Memory B cell (primary cell): Measurements from ENCODE around the gene LIMK1.

Source experiments
- ATAC-seq: fragments of 150-1000 bp; cut with Tn5 transposase; 2 replicates; pipeline ENCODE4 v1.10.0; 2021; ENCODE audit warnings: low read depth, mild to moderate bottlenecking, moderate library complexity
- DNase-seq, 2 donors: peaks; one replicate each; pipeline ENCODE4 v3.0.0; 2022; ENCODE audit warnings: low spot score in 2 of 2
- H3K27ac Mint-ChIP-seq: one replicate; pipeline ENCODE4 v1.8.0; 2022; ENCODE audit warnings: mild to moderate bottlenecking, moderate library complexity, mixed read lengths
- H3K27me3 Mint-ChIP-seq: one replicate; pipeline ENCODE4 v1.8.0; 2022; ENCODE audit warnings: mixed read lengths
- H3K36me3 Mint-ChIP-seq: one replicate; pipeline ENCODE4 v1.8.0; 2022; ENCODE audit warnings: mild to moderate bottlenecking, mixed read lengths
- H3K4me1 Mint-ChIP-seq: one replicate; pipeline ENCODE4 v1.8.0; 2022; ENCODE audit warnings: mixed read lengths
- H3K4me3 Mint-ChIP-seq: one replicate; pipeline ENCODE4 v1.8.0; 2022; ENCODE audit warnings: mild to moderate bottlenecking, moderate library complexity, mixed read lengths
- H3K9me3 Mint-ChIP-seq: one replicate; pipeline ENCODE4 v1.8.0; 2022; ENCODE audit warnings: mixed read lengths

The LIMK1 gene

DNA sequence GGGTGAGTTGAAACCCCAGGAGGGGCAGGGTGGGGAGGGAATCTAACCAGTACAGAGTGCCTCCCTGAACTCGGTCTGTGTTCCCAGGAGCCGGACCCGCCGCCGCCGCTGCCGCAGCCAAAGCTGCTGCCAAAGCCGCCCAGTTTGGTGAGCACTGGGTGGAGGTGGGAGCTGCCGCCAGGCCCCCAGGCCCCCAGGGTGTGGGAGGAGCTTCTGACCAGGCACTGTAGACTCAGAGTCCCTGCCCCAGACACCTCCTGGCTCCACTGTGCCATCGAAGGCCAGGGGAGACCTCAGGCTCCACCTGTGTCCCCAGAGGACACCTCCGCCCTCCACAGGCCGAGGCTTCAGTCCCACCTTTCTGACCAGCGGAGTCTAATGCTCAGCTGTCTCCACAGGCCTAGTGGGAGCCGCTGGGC is 20.4 kb upstream of the LIMK1 start:
- no peaks in the 10 kb centered on the region for H3K36me3 Mint-ChIP-seq
- peaks cover 3% of the 10 kb centered on the region for H3K27me3 Mint-ChIP-seq
- H3K9me3 Mint-ChIP-seq, result no peaks in the 10 kb centered on the region
- H3K4me3 Mint-ChIP-seq, result no peak overlapping the region
- DNase-seq (no peak), ATAC-seq (no peak)
- peaks cover 5% of the 10 kb centered on the region for H3K4me1 Mint-ChIP-seq
- peak overlapping the region; percentile 29 for H3K27ac Mint-ChIP-seq

GRCh38 chr7:74063646-74064045 is 20.0 kb upstream of the LIMK1 start:
- Mint-ChIP-seq H3K27me3 (peaks cover 3% of the 10 kb centered on the region), H3K4me1 (peaks cover 5% of the 10 kb centered on the region), H3K36me3 (no peaks in the 10 kb centered on the region), H3K9me3 (no peaks in the 10 kb centered on the region), H3K4me3 (no peak overlapping the region), H3K27ac (peak overlapping the region; percentile 29)
- no peak for DNase-seq
- no peak for ATAC-seq

DNA sequence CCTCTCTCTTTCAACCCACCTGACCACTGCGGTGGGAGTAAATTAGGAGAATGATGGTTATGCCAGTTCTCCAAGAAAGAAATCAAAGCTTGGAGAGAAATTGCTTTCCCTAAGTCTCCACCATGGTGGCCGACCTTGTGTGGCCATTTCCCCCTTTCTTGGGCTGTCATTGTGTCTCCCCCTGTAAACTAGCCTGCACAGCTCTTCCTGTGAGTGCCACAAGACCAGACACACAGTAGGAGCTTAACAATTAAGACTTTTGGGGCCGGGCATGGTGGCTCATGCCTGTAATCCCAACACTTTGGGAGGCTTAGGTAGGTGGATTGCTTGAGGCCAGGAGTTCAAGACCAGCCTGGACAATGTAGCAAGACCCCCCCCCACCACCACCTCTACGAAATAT is 18.9 kb upstream of the LIMK1 start:
- Mint-ChIP-seq H3K27me3 (peaks cover 3% of the 10 kb centered on the region), H3K36me3 (no peaks in the 10 kb centered on the region), H3K9me3 (no peaks in the 10 kb centered on the region), H3K27ac (no peak overlapping the region), H3K4me3 (no peak overlapping the region), H3K4me1 (peaks cover 5% of the 10 kb centered on the region)
- DNase-seq (no peak), ATAC-seq (no peak)

DNA sequence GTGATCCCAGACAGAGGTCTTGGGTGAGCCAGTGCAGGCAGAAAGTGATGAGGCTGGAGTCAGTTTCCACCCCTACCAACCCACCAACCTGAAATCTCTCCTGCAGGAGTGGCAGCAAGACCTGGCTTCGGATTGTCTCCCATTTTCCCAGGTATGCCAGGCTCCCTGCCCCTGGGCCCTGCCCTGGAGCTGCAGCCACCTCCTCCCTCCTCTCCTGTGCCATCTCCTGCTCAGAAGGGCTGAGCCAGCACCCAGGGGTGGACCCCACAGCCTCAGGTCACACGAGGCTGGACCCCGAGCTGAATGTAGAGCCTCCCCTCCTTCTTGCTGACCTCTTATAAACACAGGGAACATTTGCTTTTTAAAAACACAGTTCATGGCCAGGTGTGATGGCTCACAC is 17.0 kb upstream of the LIMK1 start:
- no peak for DNase-seq
- Mint-ChIP-seq H3K36me3 (no peaks in the 10 kb centered on the region), H3K27me3 (peaks cover 3% of the 10 kb centered on the region), H3K27ac (no peak overlapping the region), H3K9me3 (no peaks in the 10 kb centered on the region), H3K4me1 (peaks cover 5% of the 10 kb centered on the region), H3K4me3 (no peak overlapping the region)
- no peak for ATAC-seq

DNA sequence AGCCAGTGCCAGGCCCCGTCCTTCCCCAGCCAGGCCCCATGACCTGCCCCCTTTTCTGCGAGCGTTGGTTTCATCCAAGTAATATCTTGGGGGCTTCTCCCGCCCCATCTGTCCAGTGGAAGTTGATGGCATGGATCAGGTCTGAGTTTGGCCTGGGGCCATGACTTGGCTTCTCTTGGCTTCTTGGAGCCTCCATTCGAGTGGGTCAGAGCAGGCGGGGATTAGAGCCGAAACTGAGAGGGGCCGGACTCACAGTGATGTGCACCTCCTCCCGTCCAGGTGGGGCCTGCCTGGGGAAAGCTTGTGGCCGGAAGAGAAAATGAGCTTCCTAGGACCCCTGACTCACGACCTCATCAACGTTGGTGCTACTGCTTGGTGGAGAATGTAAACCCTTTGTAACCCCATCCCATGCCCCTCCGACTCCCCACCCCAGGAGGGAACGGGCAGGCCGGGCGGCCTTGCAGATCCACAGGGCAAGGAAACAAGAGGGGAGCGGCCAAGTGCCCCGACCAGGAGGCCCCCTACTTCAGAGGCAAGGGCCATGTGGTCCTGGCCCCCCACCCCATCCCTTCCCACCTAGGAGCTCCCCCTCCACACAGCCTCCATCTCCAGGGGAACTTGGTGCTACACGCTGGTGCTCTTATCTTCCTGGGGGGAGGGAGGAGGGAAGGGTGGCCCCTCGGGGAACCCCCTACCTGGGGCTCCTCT is 15.1 kb upstream of the LIMK1 start:
- Mint-ChIP-seq H3K9me3 (no peaks in the 10 kb centered on the region), H3K4me1 (no peaks in the 10 kb centered on the region), H3K27ac (no peak overlapping the region)

DNA sequence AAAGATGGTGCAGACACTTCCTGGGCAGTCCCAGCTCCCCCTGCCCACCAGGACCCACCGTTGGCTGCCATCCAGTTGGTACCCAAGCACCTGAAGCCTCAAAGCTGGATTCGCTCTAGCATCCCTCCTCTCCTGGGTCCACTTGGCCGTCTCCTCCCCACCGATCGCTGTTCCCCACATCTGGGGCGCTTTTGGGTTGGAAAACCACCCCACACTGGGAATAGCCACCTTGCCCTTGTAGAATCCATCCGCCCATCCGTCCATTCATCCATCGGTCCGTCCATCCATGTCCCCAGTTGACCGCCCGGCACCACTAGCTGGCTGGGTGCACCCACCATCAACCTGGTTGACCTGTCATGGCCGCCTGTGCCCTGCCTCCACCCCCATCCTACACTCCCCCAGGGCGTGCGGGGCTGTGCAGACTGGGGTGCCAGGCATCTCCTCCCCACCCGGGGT is 14.5 kb upstream of the LIMK1 start:
- Mint-ChIP-seq H3K4me1 (no peaks in the 10 kb centered on the region), H3K27ac (no peak overlapping the region), H3K27me3 (peaks cover 3% of the 10 kb centered on the region), H3K36me3 (no peaks in the 10 kb centered on the region), H3K9me3 (no peaks in the 10 kb centered on the region), H3K4me3 (no peak overlapping the region)
- DNase-seq (no peak), ATAC-seq (no peak)

More for the DNA sequence above, 15.1 kb upstream of the LIMK1 start:
- no peak overlapping the region for H3K4me3 Mint-ChIP-seq
- no peak for ATAC-seq
- no peaks in the 10 kb centered on the region for H3K36me3 Mint-ChIP-seq
- peaks cover 3% of the 10 kb centered on the region for H3K27me3 Mint-ChIP-seq
- no peak for DNase-seq

DNA sequence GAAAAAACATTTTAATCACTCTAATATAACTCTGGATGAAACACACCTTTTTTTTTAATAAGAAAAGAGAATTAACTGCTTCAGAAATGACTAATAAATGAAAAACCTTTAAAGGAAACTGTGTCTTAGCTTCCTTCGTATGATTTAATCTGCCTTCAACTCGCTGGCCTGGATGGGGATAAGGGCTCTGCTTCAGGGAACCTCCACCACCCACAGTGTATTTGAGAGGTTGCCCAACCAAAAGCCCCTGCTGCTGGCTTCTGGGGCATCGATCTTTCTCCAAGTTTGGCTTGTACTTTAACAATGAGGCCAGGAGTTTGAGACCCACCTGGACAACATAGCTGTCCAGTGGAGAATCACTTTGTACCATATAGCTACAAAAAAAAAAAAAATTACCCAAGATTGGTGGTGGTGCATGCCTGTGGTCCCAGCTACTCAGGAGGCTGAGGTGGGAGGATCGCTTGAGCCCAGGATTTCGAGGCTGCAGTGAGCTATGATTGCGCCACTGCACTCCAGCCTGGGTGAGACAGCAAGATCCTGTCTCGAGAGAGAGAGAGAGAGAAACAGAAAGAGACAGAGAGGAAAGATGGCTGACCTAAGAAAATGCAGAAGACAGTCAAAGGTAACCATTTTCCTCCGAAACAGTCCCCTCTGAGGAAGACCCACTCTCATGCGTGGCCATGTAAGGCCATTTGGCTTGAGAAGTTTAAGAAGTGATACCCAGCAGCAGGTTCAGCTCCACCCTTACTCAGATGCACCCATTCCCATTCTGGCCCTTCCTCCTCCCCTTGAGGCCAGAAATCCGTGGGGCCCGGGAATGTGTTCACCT is 13.6 kb upstream of the LIMK1 start:
- Mint-ChIP-seq H3K36me3 (no peaks in the 10 kb centered on the region), H3K4me1 (no peaks in the 10 kb centered on the region), H3K9me3 (no peaks in the 10 kb centered on the region), H3K4me3 (no peak overlapping the region), H3K27me3 (peaks cover 3% of the 10 kb centered on the region), H3K27ac (no peak overlapping the region)
- DNase-seq (no peak), ATAC-seq (no peak)

DNA sequence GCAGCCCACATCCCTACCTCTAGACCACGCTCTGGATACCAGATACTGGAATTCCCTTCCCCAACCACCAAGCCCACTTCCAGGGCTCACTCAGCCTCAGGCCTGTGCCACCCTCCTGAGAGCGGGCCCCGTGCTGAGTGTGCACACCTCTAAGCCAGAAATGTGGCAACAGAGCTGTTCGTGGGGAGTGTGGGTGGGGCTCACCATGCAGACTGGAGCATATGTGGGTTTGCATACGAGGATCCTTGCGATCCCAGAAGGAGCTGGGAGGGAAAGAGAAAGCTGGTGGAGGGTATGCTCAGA is 13.0 kb upstream of the LIMK1 start:
- no peaks in the 10 kb centered on the region for H3K4me1 Mint-ChIP-seq
- DNase-seq (no peak), ATAC-seq (no peak)
- H3K27me3 Mint-ChIP-seq, result peaks cover 3% of the 10 kb centered on the region
- H3K27ac Mint-ChIP-seq, result no peak overlapping the region
- H3K9me3 Mint-ChIP-seq, result no peaks in the 10 kb centered on the region
- H3K4me3 Mint-ChIP-seq, result no peak overlapping the region
- H3K36me3 Mint-ChIP-seq, result no peaks in the 10 kb centered on the region

- no peak overlapping the region for H3K27ac Mint-ChIP-seq
Measured at GRCh38 chr7:74071121-74071520, 12.5 kb upstream of the LIMK1 start.

DNA sequence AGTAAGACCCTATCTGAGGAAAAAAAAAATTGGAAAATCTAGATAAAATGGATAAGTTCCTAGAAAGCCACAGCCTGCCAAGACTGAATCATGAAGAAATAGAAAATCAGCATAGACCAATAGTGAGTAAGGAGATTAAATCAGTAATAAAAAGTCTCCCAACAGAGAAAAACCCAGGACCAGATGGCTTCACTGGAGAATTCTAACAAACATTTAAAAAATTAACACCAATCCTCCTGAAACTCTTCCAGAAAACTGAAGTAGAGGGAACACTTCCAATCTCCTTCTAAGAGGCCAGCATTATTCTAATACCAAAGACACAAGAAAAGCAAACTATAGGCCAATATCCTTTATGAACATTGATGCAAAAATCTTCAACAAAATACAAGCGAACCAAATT is 8.8 kb upstream of the LIMK1 start:
- no peak overlapping the region for H3K27ac Mint-ChIP-seq
- H3K4me1 Mint-ChIP-seq, result no peaks in the 10 kb centered on the region
- no peak for ATAC-seq
- no peaks in the 10 kb centered on the region for H3K27me3 Mint-ChIP-seq
- H3K9me3 Mint-ChIP-seq, result no peaks in the 10 kb centered on the region
- no peak overlapping the region for H3K4me3 Mint-ChIP-seq
- no peaks in the 10 kb centered on the region for H3K36me3 Mint-ChIP-seq
- DNase-seq, result no peak

More at GRCh38 chr7:74071121-74071520, 12.5 kb upstream of the LIMK1 start:
- DNase-seq (no peak), ATAC-seq (no peak)
- Mint-ChIP-seq H3K4me1 (no peaks in the 10 kb centered on the region), H3K27me3 (no peaks in the 10 kb centered on the region), H3K36me3 (no peaks in the 10 kb centered on the region), H3K9me3 (no peaks in the 10 kb centered on the region), H3K4me3 (no peak overlapping the region)

GRCh38 chr7:74078461-74078860 is 5.1 kb upstream of the LIMK1 start:
- no peaks in the 10 kb centered on the region for H3K36me3 Mint-ChIP-seq
- H3K27ac Mint-ChIP-seq, result no peak overlapping the region
- H3K9me3 Mint-ChIP-seq, result no peaks in the 10 kb centered on the region
- ATAC-seq, result no peak
- H3K27me3 Mint-ChIP-seq, result no peaks in the 10 kb centered on the region
- no peaks in the 10 kb centered on the region for H3K4me1 Mint-ChIP-seq
- DNase-seq, result no peak
- H3K4me3 Mint-ChIP-seq, result no peak overlapping the region

- no peaks in the 10 kb centered on the region for H3K27me3 Mint-ChIP-seq
- peaks cover 10% of the 10 kb centered on the region for H3K4me1 Mint-ChIP-seq
- no peak overlapping the region for H3K27ac Mint-ChIP-seq
- H3K36me3 Mint-ChIP-seq, result peaks cover 4% of the 10 kb centered on the region
- H3K9me3 Mint-ChIP-seq, result no peaks in the 10 kb centered on the region
- no peak for DNase-seq
- ATAC-seq, result no peak
- no peak overlapping the region for H3K4me3 Mint-ChIP-seq
Measured at GRCh38 chr7:74082770-74083116, 861 bp upstream of the LIMK1 start.

- peak overlapping the region; percentile 86 for H3K27ac Mint-ChIP-seq
- no peak for DNase-seq
- H3K27me3 Mint-ChIP-seq, result no peaks in the 10 kb centered on the region
- no peaks in the 10 kb centered on the region for H3K9me3 Mint-ChIP-seq
- peak overlapping the region; percentile 87 for H3K4me3 Mint-ChIP-seq
- H3K4me1 Mint-ChIP-seq, result peaks cover 10% of the 10 kb centered on the region
- H3K36me3 Mint-ChIP-seq, result peaks cover 4% of the 10 kb centered on the region
- ATAC-seq, result peak; percentile 73
Measured at GRCh38 chr7:74083928-74084721, 521 bp downstream of the LIMK1 start.
